HepG2 (cell line): ENCODE results near the gene GRM4. TPM values are rescaled to one million over a fixed set of nuclear protein-coding genes. Genes with fewer than 3 reads are reported as not detected.

Experiments
- ATAC-seq: fragments of 200-7000 bp; cut with Tn5 transposase; 3 replicates; pipeline ENCODE4 v1.9.1; 2020; ENCODE audit warnings: mild to moderate bottlenecking, moderate library complexity
- BruUV-seq: library from RNA; stranded (reverse); fragments of 400-500 nt; replicated peaks from 2 replicates; lab custom pipeline; 2021; lab: Mats Ljungman, UMichigan
- CTCF ChIA-PET: fragments of 300-600 bp; formaldehyde crosslinking; extraction: SDS; loops from one replicate; lab custom pipeline; 2021; ENCODE audit warnings: low total read pairs, inconsistent platforms, low intra/inter-chr PET ratio; lab: Yijun Ruan, JAX
- POLR2A ChIA-PET: fragments of 350-600 bp; sonication (Branson Sonifier 250); formaldehyde crosslinking; loops from one replicate; lab custom pipeline; 2020; ENCODE audit warnings: antibody characterized with exemption, inconsistent platforms; lab: Yijun Ruan, JAX
- DNase-seq: peaks from one replicate; pipeline ENCODE4 v3.0.0-alpha.2; 2015; ENCODE audit warnings: low spot score
- FAIRE-seq: peaks from 3 replicates; lab custom pipeline; 2011; peaks lifted over from hg19 to GRCh38; lab: Jason Lieb, UNC
- H2AFZ ChIP-seq: one replicate; pipeline ENCODE4 v1.6.1; 2011; ENCODE audit warnings: low read length, inconsistent platforms
- H3K27ac ChIP-seq: fragments of 300-600 bp; 3 replicates; pipeline ENCODE4 v1.8.0; 2011; ENCODE audit warnings: mixed run types, mild to moderate bottlenecking, mixed read lengths, low read length, inconsistent platforms; ENCODE audit not compliant: insufficient read depth; ENCODE audit errors: extremely low read length
- H3K27me3 ChIP-seq, 2 experiments: fragments of 200-600 bp in 1 of 2; 2 replicates in 1 of 2; 3 replicates in 1 of 2; pipeline versions ENCODE4 v1.6.0 to v1.8.0; 2011; ENCODE audit warnings: low read length in 2 of 2, mild to moderate bottlenecking in 2 of 2, moderate library complexity in 2 of 2, inconsistent platforms in 1 of 2; ENCODE audit not compliant: insufficient read depth in 2 of 2, control insufficient read depth in 1 of 2
- H3K36me3 ChIP-seq, 2 experiments: fragments of 200-600 bp in 1 of 2; replicated peaks in 1 of 2; 2 replicates in 1 of 2; 3 replicates in 1 of 2; pipeline versions ENCODE4 v1.5.1 to v1.8.0; 2011; ENCODE audit warnings: low read length in 2 of 2, inconsistent platforms in 1 of 2; ENCODE audit not compliant: insufficient read depth in 2 of 2, control insufficient read depth in 1 of 2
- H3K4me1 ChIP-seq: 2 replicates; pipeline ENCODE4 v1.5.1; 2012; ENCODE audit warnings: low read length, inconsistent platforms; ENCODE audit not compliant: insufficient read depth
- H3K4me2 ChIP-seq: 2 replicates; pipeline ENCODE4 v1.6.0; 2011; ENCODE audit warnings: low read depth, low read length, inconsistent platforms
- H3K4me3 ChIP-seq, 3 experiments: fragments of 200-600 bp in 1 of 3; sonication (generic), shearing (Covaris generic) in 1 of 3; replicated peaks in 1 of 3; 2 replicates each; pipeline ENCODE4 v1.5.1; 2011 to 2016; ENCODE audit warnings: low read length in 3 of 3, inconsistent platforms in 2 of 3, low read depth in 2 of 3, mild to moderate bottlenecking in 2 of 3, control low read depth in 1 of 3, mixed read lengths in 1 of 3; ENCODE audit not compliant: insufficient read depth in 1 of 3
- H3K79me2 ChIP-seq: one replicate; pipeline ENCODE4 v1.6.1; 2011; ENCODE audit warnings: low read length, inconsistent platforms; ENCODE audit not compliant: insufficient read depth
- H3K9ac ChIP-seq: 2 replicates; pipeline ENCODE4 v1.6.0; 2011; ENCODE audit warnings: mild to moderate bottlenecking, low read depth, low read length, inconsistent platforms; ENCODE audit not compliant: insufficient read depth
- H3K9me3 ChIP-seq: 2 replicates; pipeline ENCODE4 v1.5.1; 2012; ENCODE audit warnings: mild to moderate bottlenecking, low read length
- H4K20me1 ChIP-seq: 2 replicates; pipeline ENCODE4 v1.6.0; 2011; ENCODE audit warnings: inconsistent platforms, mild to moderate bottlenecking, low read length, moderate library complexity; ENCODE audit not compliant: insufficient read depth
- FLYWCH1 ChIP-seq: sonication (generic); formaldehyde crosslinking; IDR thresholded peaks from 2 replicates; pipeline ENCODE4 v1.8.1; 2023; ENCODE audit warnings: mild to moderate bottlenecking, missing genetic modification reagents
- FOXA1 ChIP-seq, 2 experiments: fragments of 450-650 bp in 1 of 2; sonication (generic) in 1 of 2; formaldehyde crosslinking in 1 of 2; IDR thresholded peaks; 2 replicates each; pipeline versions ENCODE4 v1.4.0 to v1.6.1; 2016 to 2020; ENCODE audit warnings: missing genetic modification reagents in 1 of 2
- KAT8 ChIP-seq: IDR thresholded peaks from 2 replicates; pipeline ENCODE4 v1.6.1; 2016; ENCODE audit warnings: missing genetic modification reagents, missing compliant biosample characterization
- MED13 ChIP-seq: sonication (generic); formaldehyde crosslinking; IDR thresholded peaks from 2 replicates; pipeline ENCODE4 v1.5.0; 2020; ENCODE audit warnings: missing genetic modification reagents
- NR0B2 ChIP-seq: sonication (generic); formaldehyde crosslinking; IDR thresholded peaks from 2 replicates; pipeline ENCODE4 v1.4.0; 2020; ENCODE audit warnings: mild to moderate bottlenecking, missing genetic modification reagents
- RFX1 ChIP-seq: fragments of 450-650 bp; IDR thresholded peaks from 2 replicates; pipeline ENCODE4 v1.6.1; 2017
- SRF ChIP-seq: IDR thresholded peaks from 2 replicates; pipeline ENCODE4 v1.6.1; 2011; ENCODE audit warnings: mild to moderate bottlenecking, low read depth, low read length, moderate library complexity
- TBL1XR1 ChIP-seq: fragments of 150-350 bp; IDR thresholded peaks from 2 replicates; pipeline ENCODE4 v1.6.1; 2014; ENCODE audit warnings: borderline replicate concordance, low read length; ENCODE audit not compliant: partially characterized antibody
- THRA ChIP-seq: sonication (generic); formaldehyde crosslinking; IDR thresholded peaks from 2 replicates; pipeline ENCODE4 v1.4.0; 2020; ENCODE audit warnings: missing genetic modification reagents, borderline replicate concordance
- ZNF441 ChIP-seq: sonication (generic); formaldehyde crosslinking; IDR thresholded peaks from 2 replicates; pipeline ENCODE4 v1.7.0; 2021; ENCODE audit warnings: missing genetic modification reagents, borderline replicate concordance
- ZNF687 ChIP-seq: sonication (generic); formaldehyde crosslinking; IDR thresholded peaks from 2 replicates; pipeline ENCODE4 v1.5.1; 2020; ENCODE audit warnings: mild to moderate bottlenecking, missing genetic modification reagents, moderate library complexity
- ZNF816 ChIP-seq: sonication (generic); formaldehyde crosslinking; IDR thresholded peaks from 2 replicates; pipeline ENCODE4 v1.8.0; 2022; ENCODE audit warnings: missing genetic modification reagents, mild to moderate bottlenecking, borderline replicate concordance
- ZSCAN25 ChIP-seq: sonication (generic); formaldehyde crosslinking; IDR thresholded peaks from 2 replicates; pipeline ENCODE4 v1.8.0; 2022; ENCODE audit warnings: mild to moderate bottlenecking, missing genetic modification reagents
- WGBS: methylation state at CpG from one replicate; pipeline ENCODE4 v1.1.6; 2017; ENCODE audit warnings: low lambda C conversion rate; 5-methylcytosine and 5-hydroxymethylcytosine counted together
- in situ Hi-C: cut with HindIII; loops from 2 replicates; pipeline ENCODE4 v1.10.0; 2017; ENCODE audit warnings: low pct_unique_long_range_greater_than_20kb; ENCODE audit not compliant: extremely low pct_ligation_motif_present
- intact Hi-C: fragments of 100-400 bp; cut with micrococcal nuclease; formaldehyde crosslinking; loops from one replicate; pipeline ENCODE4 v1.10.0; 2022; ENCODE audit not compliant: unreplicated experiment
- polyA plus RNA-seq, 8 experiments: library from polyadenylated mRNA; depleted of rRNA in 3 of 8; stranded (reverse) in 7 of 8; unstranded in 1 of 8; fragments of >200 nt; fragmentation: Illumina TruSeq in 4 of 8; extraction: Trizol in 4 of 8; gene quantifications; 2 replicates each; pipeline versions ENCODE4 v1.2.1 to v1.2.3, GENCODE V29; 2011 to 2016; ENCODE audit warnings: low read depth in 4 of 8, missing spikeins in 1 of 8, mixed read lengths in 1 of 8; ENCODE audit not compliant: insufficient read depth in 1 of 8
- total RNA-seq, 5 experiments: library from RNA; depleted of rRNA; stranded (reverse); fragments of >200 nt; fragmentation: Illumina TruSeq; extraction: Trizol; gene quantifications; 2 replicates each; pipeline ENCODE4 v1.2.3, GENCODE V29; 2016; ENCODE audit warnings: low read depth in 1 of 5
- TF ChIP-seq, protein P1 (sequence below): sonication (generic); formaldehyde crosslinking; IDR thresholded peaks from 2 replicates; pipeline ENCODE4 v1.5.1; 2020; ENCODE audit warnings: missing genetic modification reagents, mild to moderate bottlenecking, borderline replicate concordance

GRM4 gene
- total and polyA plus RNA-seq, 2 of the 13 experiments (the other 11 are each of a cell fraction or from before 2014, with no cell fraction given), result not detected

DNA sequence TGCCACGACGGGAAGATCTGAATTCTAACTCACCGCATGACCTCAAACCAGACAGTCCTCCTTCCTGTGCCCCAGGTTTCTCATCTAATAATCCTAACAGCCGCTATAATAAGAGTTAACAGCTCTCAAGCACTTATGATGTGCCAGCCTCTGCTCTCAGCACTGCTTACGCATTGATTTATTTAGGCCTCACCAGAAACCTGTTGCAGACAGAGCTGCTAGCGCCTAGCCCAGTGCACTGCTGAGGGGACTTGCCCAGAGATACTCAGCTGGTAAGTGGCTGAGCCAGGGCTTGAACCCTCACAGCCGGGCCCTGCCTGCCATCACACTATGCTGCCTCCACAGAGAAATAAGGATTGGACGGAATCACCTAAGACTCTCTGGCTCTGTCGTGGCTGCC lies 37.7 kb downstream of the GRM4 start:
- CTCF ChIA-PET, result no interaction called here
- no peaks in the 10 kb centered on the region for H3K79me2 ChIP-seq
- in situ Hi-C loops, result no loop called here
- DNase-seq (no peak), ATAC-seq (no peak), FAIRE-seq (no peak)
- no peaks in the 10 kb centered on the region for H3K36me3 ChIP-seq
- intact Hi-C loops, result no loop called here
- H3K4me1 ChIP-seq, result no peaks in the 10 kb centered on the region
- H3K27me3 ChIP-seq, result peaks cover 15 to 68% of the 10 kb centered on the region in 2 experiments; a peak in 4 of 5 replicates
- H3K9ac ChIP-seq, result no peak overlapping the region
- POLR2A ChIA-PET, result no interaction called here
- no peak overlapping the region for H3K27ac ChIP-seq
- 20% methylated on average over 9 of the region's 9 CpGs for WGBS
- H3K4me3 ChIP-seq, result no peak overlapping the region
- no peak for TF ChIP-seq NR0B2 (CRISPR knock-in tag)
- no peak for TF ChIP-seq KAT8 (CRISPR knock-in tag)
- TF ChIP-seq SRF, result no peak
- TF ChIP-seq FOXA1 (IDR thresholded peaks at IDR 0.05), result no peak
- no peak for TF ChIP-seq FOXA1 (CRISPR knock-in tag; IDR thresholded peaks at IDR 0.05)
- TF ChIP-seq RFX1, result no peak
- no peak for TF ChIP-seq ZNF441 (CRISPR knock-in tag)
- TF ChIP-seq MED13 (CRISPR knock-in tag), result no peak
- TF ChIP-seq ZNF687 (CRISPR knock-in tag), result no peak
- TF ChIP-seq, protein P1, sequence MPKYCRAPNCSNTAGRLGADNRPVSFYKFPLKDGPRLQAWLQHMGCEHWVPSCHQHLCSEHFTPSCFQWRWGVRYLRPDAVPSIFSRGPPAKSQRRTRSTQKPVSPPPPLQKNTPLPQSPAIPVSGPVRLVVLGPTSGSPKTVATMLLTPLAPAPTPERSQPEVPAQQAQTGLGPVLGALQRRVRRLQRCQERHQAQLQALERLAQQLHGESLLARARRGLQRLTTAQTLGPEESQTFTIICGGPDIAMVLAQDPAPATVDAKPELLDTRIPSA (CRISPR knock-in tag), result no peak
- TF ChIP-seq THRA (CRISPR knock-in tag), result no peak
- no peak for TF ChIP-seq ZNF816 (CRISPR knock-in tag)
- no peak for TF ChIP-seq FLYWCH1 (CRISPR knock-in tag)
- TF ChIP-seq TBL1XR1, result no peak
- no peak for TF ChIP-seq ZSCAN25 (CRISPR knock-in tag)
- peaks cover 3% of the 10 kb centered on the region; the same call in 1 of the 2 replicates for H4K20me1 ChIP-seq
- H3K9me3 ChIP-seq, result no peaks in the 10 kb centered on the region
- BruUV-seq, result no TSS peak
- H3K4me2 ChIP-seq, result no peak overlapping the region
- H2AFZ ChIP-seq, result no peak overlapping the region
